SH-SY5Y (cell line): ENCODE data around the gene UQCRFS1.

Source experiments
- GATA2 ChIP-seq: IDR thresholded peaks from 2 replicates; pipeline ENCODE4 v1.6.1; 2011; ENCODE audit warnings: mild to moderate bottlenecking, low read depth, low read length
- GATA3 ChIP-seq: IDR thresholded peaks from 2 replicates; pipeline ENCODE4 v1.6.1; 2011; ENCODE audit warnings: low read depth, mild to moderate bottlenecking, low read length, moderate library complexity

- no peak for TF ChIP-seq GATA3
- no peak for TF ChIP-seq GATA2
Observed at GRCh38 chr19:29255912-29256311, 43.0 kb upstream of the UQCRFS1 start.
